Fibroblast of gingiva (primary cell): ENCODE data around the gene EMX1.
A peak's percentile ranks its signal among the peaks of the same experiment; 100 is the strongest.

Experiments used
- DNase-seq: peaks from one replicate; pipeline ENCODE4 v3.0.0-alpha.2; 2011; ENCODE audit warnings: low read depth

Gene EMX1

GRCh38 chr2:72958542-72959385 lies 41.4 kb downstream of the EMX1 start:
- DNase-seq, result no peak

DNA sequence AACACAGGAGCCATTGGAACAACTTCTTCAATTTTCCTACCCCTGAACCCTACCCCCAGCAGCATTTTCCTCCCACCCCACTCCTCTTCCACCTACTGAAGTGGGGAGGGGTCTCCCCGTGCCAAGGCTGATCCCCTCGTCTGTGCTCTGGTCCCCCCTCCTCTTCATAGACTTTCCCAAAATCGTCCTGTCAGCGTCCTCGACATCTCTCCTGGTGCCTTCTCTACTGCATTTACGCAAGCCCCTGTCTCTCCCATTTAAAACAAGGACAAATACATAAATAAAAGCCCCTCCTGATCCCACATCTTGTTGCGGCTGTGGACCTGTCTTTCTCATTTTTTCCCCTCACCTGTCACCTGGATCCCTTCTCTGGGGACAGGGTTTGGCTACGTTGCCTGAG lies 42.2 kb downstream of the EMX1 start:
- DNase-seq, result no peak

DNA sequence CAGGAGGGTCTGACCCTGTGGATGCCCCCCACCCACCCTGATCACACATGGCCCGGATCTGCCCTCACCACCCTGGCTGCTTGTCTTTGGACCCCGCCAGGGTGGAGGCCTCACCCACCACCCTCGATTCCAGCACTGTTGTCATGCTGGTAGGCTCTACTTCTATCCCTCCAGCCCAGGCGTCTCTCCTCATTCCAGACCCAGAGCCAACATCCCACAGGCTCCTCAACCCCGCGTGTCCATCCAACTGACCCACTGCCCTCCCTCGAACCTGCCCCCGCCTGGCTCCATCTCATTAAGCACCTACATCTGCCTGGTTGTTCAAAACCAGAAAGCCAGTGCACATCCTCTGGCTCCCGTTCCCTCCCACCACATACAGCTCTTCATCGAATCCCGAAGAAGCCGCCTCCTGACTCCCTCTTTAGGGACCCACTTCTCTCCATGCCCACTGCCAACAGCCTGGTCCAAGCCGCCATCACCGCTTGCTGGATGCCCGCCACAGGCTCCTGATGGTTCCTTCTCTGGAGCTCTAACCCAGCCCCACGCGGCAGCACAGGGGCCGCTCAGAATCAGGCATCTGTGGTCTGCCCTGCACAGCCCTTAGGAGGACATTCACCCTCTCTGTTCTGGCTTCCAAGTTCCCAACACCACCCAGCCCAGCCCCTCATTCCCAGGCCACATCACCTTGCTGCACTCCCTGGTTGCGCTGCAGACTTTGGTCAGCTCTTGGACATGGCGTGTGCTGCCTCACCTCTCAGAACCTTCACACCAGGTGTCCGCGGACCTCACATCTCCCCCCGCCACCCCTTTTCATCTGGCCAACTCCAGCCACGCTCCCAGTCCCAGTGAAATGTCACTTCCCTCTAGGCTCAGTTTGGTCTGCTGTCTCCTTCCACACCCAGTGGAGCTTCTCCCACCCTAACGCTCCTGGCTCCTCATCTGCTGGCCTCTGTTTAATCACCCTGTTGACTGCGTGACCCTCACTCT lies 43.0 kb downstream of the EMX1 start:
- no peak for DNase-seq

DNA sequence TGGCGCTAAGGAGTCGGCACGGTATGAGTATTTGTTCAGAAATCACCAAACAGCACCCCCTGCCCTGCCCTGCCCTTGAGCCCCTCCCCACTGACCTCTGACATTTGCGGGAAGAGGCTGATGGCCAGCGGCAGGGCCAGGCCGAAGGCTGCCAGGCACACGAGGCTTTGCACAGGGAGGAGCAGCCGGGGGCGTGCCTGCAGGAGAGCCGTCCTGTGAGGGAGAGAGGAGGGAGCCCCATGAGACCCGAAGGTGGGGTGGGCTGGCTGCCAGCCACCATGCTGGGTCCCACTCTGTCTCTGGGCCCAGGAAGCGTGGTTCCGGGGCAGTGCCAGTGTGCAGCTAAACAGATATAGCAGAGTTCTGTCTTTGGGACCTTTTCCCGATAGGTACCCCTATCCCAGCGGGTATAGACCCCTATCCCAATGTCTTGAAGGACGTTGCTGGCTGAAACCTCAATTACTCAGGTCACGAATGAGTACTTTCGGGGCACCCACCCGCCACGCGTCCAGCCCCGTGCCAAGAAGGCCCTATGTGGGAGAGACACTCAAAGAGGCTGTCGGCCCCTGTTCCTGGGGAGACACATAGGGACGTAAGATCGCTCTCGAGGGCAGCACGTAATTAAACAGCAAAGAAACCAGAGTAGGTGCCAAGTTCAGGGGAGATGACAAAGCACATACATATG lies 43.9 kb downstream of the EMX1 start:
- no peak for DNase-seq

DNA sequence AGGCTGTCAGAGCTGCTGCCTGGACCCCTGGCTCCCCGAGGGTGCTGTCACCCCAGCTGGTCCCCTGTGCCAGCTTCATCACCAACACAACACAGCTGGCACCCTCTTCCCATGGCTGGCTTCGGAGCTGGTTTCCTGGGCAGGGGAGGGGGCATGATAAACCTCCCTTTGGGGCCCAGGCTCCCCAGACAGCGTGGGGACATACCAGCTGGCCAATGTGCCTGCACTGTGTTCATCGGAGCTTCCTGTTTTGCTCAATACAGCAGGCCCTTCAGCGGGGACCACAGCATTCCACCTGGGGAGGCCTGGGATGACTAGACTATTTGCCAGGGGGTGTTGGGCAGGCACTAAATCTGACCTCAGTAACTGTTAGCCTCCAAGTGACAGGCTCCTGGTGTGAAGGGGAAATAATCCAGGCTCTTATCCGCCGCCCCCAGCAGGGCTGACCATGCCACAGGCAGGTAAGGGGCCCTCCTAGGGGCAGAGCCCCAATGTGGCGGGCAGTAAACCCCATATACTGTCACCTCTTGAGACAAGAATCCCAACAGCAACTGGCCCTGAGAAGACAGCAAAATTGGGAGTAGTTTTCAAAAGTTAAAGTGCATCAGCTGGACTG lies 44.6 kb downstream of the EMX1 start:
- DNase-seq, result no peak

GRCh38 chr2:72962911-72963310 lies 45.6 kb downstream of the EMX1 start:
- no peak for DNase-seq

DNA sequence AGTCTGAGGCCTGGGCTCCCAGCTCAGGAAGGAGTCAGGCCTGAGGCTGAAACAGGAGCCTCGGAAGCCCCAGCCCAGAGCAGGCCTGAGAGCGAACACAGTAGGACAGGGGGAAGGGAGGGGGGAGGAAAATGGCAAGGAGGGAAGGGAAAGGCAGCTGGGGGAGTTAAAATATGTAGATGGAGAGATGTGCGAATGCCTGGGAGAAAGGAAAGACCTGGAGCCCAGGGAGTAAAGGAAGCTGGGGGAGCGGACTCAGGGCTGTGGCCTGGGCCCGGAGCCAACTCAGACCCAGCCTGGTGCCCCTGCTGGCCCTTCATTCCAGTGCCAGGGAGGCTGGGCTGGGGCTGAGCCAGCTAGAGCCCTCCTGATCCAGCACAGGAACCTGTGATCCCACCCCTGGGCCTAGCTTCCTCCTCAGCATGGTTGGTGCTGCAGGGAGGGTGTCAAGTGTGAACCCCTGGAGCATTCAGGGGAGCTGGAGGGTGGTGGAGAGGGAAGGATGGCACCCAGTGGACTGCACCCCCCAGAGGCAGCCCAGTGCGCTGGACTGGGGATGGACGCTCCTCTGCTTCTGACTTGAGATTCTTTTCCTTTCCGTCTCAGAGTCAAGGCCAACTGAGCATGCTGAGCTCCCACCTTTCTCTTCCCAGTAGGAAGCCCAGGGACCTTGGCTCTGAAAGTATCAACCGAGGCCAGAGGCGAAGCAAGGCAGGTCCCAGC lies 46.3 kb downstream of the EMX1 start:
- no peak for DNase-seq

DNA sequence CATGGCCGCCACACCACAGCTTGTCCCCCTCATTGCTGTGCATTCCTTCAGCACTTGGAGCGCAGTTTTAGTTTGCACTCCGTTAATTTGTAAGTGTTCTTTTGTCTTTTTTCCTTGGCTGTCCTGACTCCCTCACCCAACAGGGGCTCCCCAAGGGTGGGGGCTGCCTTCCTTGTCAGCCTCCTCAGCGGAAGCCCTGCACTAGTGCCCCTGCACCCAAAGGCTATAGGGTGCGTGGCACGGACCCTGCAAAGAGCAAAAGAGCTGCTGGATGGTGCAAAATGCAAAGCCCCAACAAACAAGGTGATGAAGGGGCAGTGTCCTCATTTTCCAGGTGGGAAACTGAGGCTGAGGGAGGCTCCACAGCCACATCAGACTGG lies 46.8 kb downstream of the EMX1 start:
- DNase-seq, result no peak

GRCh38 chr2:72965016-72965415 lies 47.7 kb downstream of the EMX1 start:
- no peak for DNase-seq

DNA sequence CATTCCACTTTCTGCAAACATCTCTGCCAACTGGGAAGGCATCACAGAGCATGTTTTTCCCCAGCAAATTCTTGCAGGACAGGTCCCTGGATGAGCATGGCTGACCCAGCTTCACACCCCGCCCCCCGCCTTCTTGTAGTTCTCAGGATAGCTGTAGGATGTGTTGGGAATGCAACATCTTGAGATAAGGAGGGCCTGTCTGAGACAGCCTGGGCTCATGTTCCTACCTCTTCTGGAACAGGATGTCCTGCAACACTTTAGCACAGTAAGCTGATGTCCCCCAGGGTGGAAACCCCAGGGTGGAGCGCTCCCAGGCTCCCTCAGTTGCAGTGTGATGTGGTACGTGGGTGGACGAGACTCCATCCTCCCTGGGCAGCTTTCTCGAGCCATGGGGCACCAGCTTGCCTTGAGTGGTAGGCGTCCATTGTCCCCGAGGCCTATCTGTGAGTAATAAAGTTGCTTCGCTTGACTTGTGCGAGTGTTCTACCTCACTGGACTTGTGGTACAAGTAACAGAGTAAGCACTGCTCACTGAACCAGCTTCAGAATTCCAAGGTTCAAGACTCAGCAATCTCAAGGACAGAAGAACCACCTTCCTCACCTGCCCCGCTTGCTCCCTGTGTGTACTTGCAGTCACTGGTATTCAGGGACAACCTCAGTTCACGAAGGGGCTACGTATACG lies 48.6 kb downstream of the EMX1 start:
- no peak for DNase-seq

DNA sequence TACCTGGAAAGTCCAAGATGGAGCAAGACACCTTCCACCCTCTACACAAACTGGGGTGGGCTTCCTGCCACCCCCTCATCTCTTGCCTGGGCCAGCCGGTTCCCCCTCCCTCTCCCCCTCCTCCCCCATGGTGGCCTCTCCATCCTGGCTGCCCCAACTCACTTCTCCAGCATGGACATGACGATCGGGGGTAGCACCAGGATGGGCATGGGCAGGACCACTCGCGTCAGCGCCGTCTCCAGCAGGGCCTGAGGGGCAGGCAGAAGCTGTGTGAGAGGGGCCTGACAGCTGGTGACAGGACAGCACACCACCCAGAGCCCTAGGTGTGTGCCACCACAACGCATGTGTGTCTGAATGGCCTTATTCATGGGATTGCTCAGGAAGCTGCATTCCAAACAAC lies 51.0 kb downstream of the EMX1 start:
- no peak for DNase-seq

- DNase-seq, result no peak
Measured at GRCh38 chr2:72969706-72970105, 52.4 kb downstream of the EMX1 start.

- DNase-seq, result no peak
Measured at GRCh38 chr2:72971036-72971435, 53.7 kb downstream of the EMX1 start.

GRCh38 chr2:72972352-72973136 lies 55.2 kb downstream of the EMX1 start:
- DNase-seq, result no peak

GRCh38 chr2:72973137-72973535 lies 55.8 kb downstream of the EMX1 start:
- DNase-seq, result no peak

GRCh38 chr2:72973566-72974435 lies 56.5 kb downstream of the EMX1 start:
- peak; percentile 23 for DNase-seq

GRCh38 chr2:72974436-72974754 lies 57.1 kb downstream of the EMX1 start:
- no peak for DNase-seq

GRCh38 chr2:72975017-72975416 lies 57.7 kb downstream of the EMX1 start:
- no peak for DNase-seq

DNA sequence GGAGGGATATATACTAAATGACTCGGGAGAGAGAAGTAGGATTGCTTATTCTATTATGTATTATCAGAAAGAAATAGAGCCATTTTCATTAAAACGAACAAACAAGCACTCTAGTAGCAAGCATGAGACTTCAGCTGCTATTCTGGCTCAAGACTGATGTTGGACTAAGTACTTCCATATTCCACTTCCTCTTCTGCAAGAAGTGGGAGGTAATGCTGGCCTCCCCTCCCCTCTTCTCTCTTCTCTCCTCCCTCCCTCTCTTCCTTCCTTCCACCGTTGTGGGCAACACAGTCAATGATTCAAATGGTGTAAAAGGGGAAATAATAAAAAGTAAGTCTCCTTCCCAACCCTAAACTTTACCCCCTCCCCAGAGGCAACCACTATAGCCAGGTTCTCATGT lies 62.6 kb downstream of the EMX1 start:
- no peak for DNase-seq
